HG03103 (cell line): ENCODE data around the gene TEX13B.
A peak's percentile ranks its signal among the peaks of the same experiment; 100 is the strongest.
"Not testable (repeated sequence)": the region's sequence is repeated elsewhere in the genome, so short reads cannot be mapped to it uniquely, and the experiment has no call there.

Experiments
- ATAC-seq: cut with Tn5 transposase; IDR thresholded peaks from one replicate; pipeline ENCODE4 v1.9.1; 2021; ENCODE audit warnings: low read depth; ENCODE audit not compliant: unreplicated experiment

The TEX13B gene

GRCh38 chrX:107982356-107982755 lies at the start of gene TEX13B:
TSS of gene TEX13B (minus strand) at chrX:107982370. CDS start at chrX:107982127, 243 bp downstream.
- no peak for ATAC-seq

- peak; percentile 62 for ATAC-seq
These were observed 48.0 kb upstream of the TEX13B start for GRCh38 chrX:108029928-108030711.

GRCh38 chrX:108028854-108029253 lies 46.7 kb upstream of the TEX13B start:
- ATAC-seq = no peak

- ATAC-seq = no peak
These were observed 43.9 kb upstream of the TEX13B start for GRCh38 chrX:108025954-108026600.

GRCh38 chrX:108025376-108025775 lies 43.2 kb upstream of the TEX13B start:
- no peak for ATAC-seq

GRCh38 chrX:108022491-108023089 lies 40.4 kb upstream of the TEX13B start:
- ATAC-seq = no peak

GRCh38 chrX:108020631-108021030 lies 38.5 kb upstream of the TEX13B start:
- ATAC-seq = no peak

- ATAC-seq = no peak
These were observed 37.3 kb upstream of the TEX13B start for GRCh38 chrX:108019382-108019875.

GRCh38 chrX:108018656-108019381 lies 36.6 kb upstream of the TEX13B start:
- no peak for ATAC-seq

GRCh38 chrX:108001218-108001814 lies 19.1 kb upstream of the TEX13B start:
- ATAC-seq = peak; percentile 79

GRCh38 chrX:108000751-108001150 lies 18.6 kb upstream of the TEX13B start:
- no peak for ATAC-seq

- ATAC-seq = no peak
These were observed 14.0 kb upstream of the TEX13B start for GRCh38 chrX:107996124-107996523.

- ATAC-seq = no peak
These were observed 2.9 kb upstream of the TEX13B start for GRCh38 chrX:107985033-107985432.

- ATAC-seq = no peak
These were observed 2.6 kb downstream of the TEX13B start for GRCh38 chrX:107979534-107979933.

- ATAC-seq = no peak
These were observed 3.4 kb downstream of the TEX13B start for GRCh38 chrX:107978707-107979307.

GRCh38 chrX:107978071-107978470 lies 4.1 kb downstream of the TEX13B start:
- no peak for ATAC-seq

GRCh38 chrX:107971636-107972035 lies 10.5 kb downstream of the TEX13B start:
- ATAC-seq = no peak

GRCh38 chrX:107970073-107970472 lies 12.1 kb downstream of the TEX13B start:
- no peak for ATAC-seq

GRCh38 chrX:107968623-107969022 lies 13.5 kb downstream of the TEX13B start:
- no peak for ATAC-seq

GRCh38 chrX:107955337-107955736 lies 26.8 kb downstream of the TEX13B start:
- not testable (repeated sequence) for ATAC-seq
